MM.1S (cell line): Measurements from ENCODE around the gene TMEM259.

ENCODE experiments used
- DNase-seq: peaks from one replicate; pipeline ENCODE4 v3.0.0-alpha.2; 2015
- H2AFZ ChIP-seq: fragments of 300-600 bp; sonication (generic); 2 replicates; pipeline ENCODE4 v1.6.0; 2016; ENCODE audit warnings: antibody characterized with exemption, low read length
- H3F3A ChIP-seq: fragments of 300-600 bp; sonication (generic); 2 replicates; pipeline ENCODE4 v1.6.1; 2016; ENCODE audit warnings: mild to moderate bottlenecking, antibody characterized with exemption, low read length, moderate library complexity, mixed read lengths; ENCODE audit not compliant: insufficient read depth
- H3K27ac ChIP-seq: fragments of 300-600 bp; sonication (generic); 2 replicates; pipeline ENCODE4 v1.5.1; 2016; ENCODE audit warnings: mild to moderate bottlenecking, low read length
- H3K27me3 ChIP-seq: fragments of 300-600 bp; sonication (generic); replicated peaks from 2 replicates; pipeline ENCODE4 v1.6.0; 2016; ENCODE audit warnings: low read length; ENCODE audit not compliant: insufficient read depth
- H3K36me3 ChIP-seq: fragments of 300-600 bp; sonication (generic); replicated peaks from 2 replicates; pipeline ENCODE4 v1.6.1; 2016; ENCODE audit warnings: mild to moderate bottlenecking, low read length, mixed read lengths; ENCODE audit not compliant: insufficient read depth
- H3K4me1 ChIP-seq: fragments of 300-600 bp; sonication (generic); 2 replicates; pipeline ENCODE4 v1.6.1; 2016; ENCODE audit warnings: low read length, mixed read lengths
- H3K4me2 ChIP-seq: fragments of 300-600 bp; sonication (generic); 2 replicates; pipeline ENCODE4 v1.6.0; 2016; ENCODE audit warnings: low read depth, low read length
- H3K4me3 ChIP-seq: fragments of 300-600 bp; sonication (generic); 2 replicates; pipeline ENCODE4 v1.5.1; 2016; ENCODE audit warnings: low read length, mixed read lengths
- H3K79me2 ChIP-seq: fragments of 300-600 bp; sonication (generic); 2 replicates; pipeline ENCODE4 v1.6.1; 2016; ENCODE audit warnings: mixed run types, low read length, mixed read lengths
- H3K9ac ChIP-seq: fragments of 300-600 bp; sonication (generic); 2 replicates; pipeline ENCODE4 v1.6.1; 2016; ENCODE audit warnings: low read length, mixed read lengths
- H3K9me2 ChIP-seq: fragments of 300-600 bp; sonication (generic); replicated peaks from 2 replicates; pipeline ENCODE4 v1.6.1; 2016; ENCODE audit warnings: mild to moderate bottlenecking, low read length, mixed read lengths; ENCODE audit not compliant: insufficient read depth
- H3K9me3 ChIP-seq: fragments of 300-600 bp; sonication (generic); replicated peaks from 2 replicates; pipeline ENCODE4 v1.6.1; 2016; ENCODE audit warnings: mild to moderate bottlenecking, low read length, mixed read lengths; ENCODE audit not compliant: insufficient read depth
- H4K20me1 ChIP-seq: fragments of 300-600 bp; sonication (generic); 2 replicates; pipeline ENCODE4 v1.6.1; 2016; ENCODE audit warnings: mild to moderate bottlenecking, low read length, moderate library complexity, mixed read lengths; ENCODE audit not compliant: insufficient read depth
- CTCF ChIP-seq: fragments of 300-600 bp; sonication (generic); IDR thresholded peaks from 2 replicates; pipeline ENCODE4 v1.5.1; 2016; ENCODE audit warnings: antibody characterized with exemption, low read length, mixed read lengths
- EZH2 ChIP-seq: fragments of 300-600 bp; sonication (generic); optimal IDR thresholded peaks from 2 replicates; pipeline ENCODE3; 2017; ENCODE audit warnings: low read depth, mild to moderate bottlenecking, antibody characterized with exemption, low read length, mixed read lengths
- EZH2phosphoT487 ChIP-seq: fragments of 300-600 bp; sonication (generic); IDR thresholded peaks from 2 replicates; pipeline ENCODE4 v1.6.1; 2018; ENCODE audit warnings: antibody characterized with exemption, low read length

TMEM259 gene

GRCh38 chr19:1009041-1009980 lies 11.6 kb downstream of the TMEM259 start:
- Histone ChIP-seq H3K9me2 (no peaks in the 10 kb centered on the region), H3K9me3 (no peaks in the 10 kb centered on the region), H3K4me1 (no peaks in the 10 kb centered on the region), H3K79me2 (peaks cover 24% of the 10 kb centered on the region), H3K9ac (no peak overlapping the region), H2AFZ (no peak overlapping the region), H3K4me3 (no peak overlapping the region), H3F3A (no peaks in the 10 kb centered on the region), H3K4me2 (no peak overlapping the region), H4K20me1 (no peaks in the 10 kb centered on the region), H3K27ac (no peak overlapping the region), H3K27me3 (no peaks in the 10 kb centered on the region), H3K36me3 (peaks cover 19% of the 10 kb centered on the region)
- TF ChIP-seq EZH2phosphoT487 (no peak), EZH2 (no peak), CTCF (no peak)
- DNase-seq = no peak

- Histone ChIP-seq H3K79me2 (peaks cover 15% of the 10 kb centered on the region), H3K9me3 (no peaks in the 10 kb centered on the region), H3K9me2 (no peaks in the 10 kb centered on the region), H3K4me3 (no peak overlapping the region), H3F3A (no peaks in the 10 kb centered on the region), H3K4me1 (no peaks in the 10 kb centered on the region), H3K9ac (no peak overlapping the region), H3K27ac (no peak overlapping the region), H2AFZ (no peak overlapping the region), H3K36me3 (peaks cover 19% of the 10 kb centered on the region), H4K20me1 (no peaks in the 10 kb centered on the region), H3K27me3 (peaks cover 8% of the 10 kb centered on the region), H3K4me2 (no peak overlapping the region)
- no peak for TF ChIP-seq EZH2
- no peak for TF ChIP-seq CTCF
- no peak for TF ChIP-seq EZH2phosphoT487
- DNase-seq = no peak
Observed at GRCh38 chr19:1008268-1009040, 12.5 kb downstream of the TMEM259 start.

GRCh38 chr19:1007399-1008251 lies 13.3 kb downstream of the TMEM259 start:
- H2AFZ ChIP-seq = no peak overlapping the region

More at GRCh38 chr19:1007399-1008251, 13.3 kb downstream of the TMEM259 start:
- Histone ChIP-seq H3K9ac (no peak overlapping the region), H4K20me1 (no peaks in the 10 kb centered on the region), H3K4me1 (no peaks in the 10 kb centered on the region), H3K4me3 (no peak overlapping the region), H3K27ac (no peak overlapping the region), H3K27me3 (peaks cover 16% of the 10 kb centered on the region), H3K9me2 (no peaks in the 10 kb centered on the region), H3K79me2 (peaks cover 8% of the 10 kb centered on the region; the same call in 1 of the 2 replicates), H3F3A (no peaks in the 10 kb centered on the region), H3K4me2 (no peak overlapping the region), H3K36me3 (peaks cover 18% of the 10 kb centered on the region), H3K9me3 (no peaks in the 10 kb centered on the region)
- DNase-seq = no peak
- TF ChIP-seq EZH2phosphoT487 = no peak
- TF ChIP-seq EZH2 = no peak
- TF ChIP-seq CTCF = no peak
